PC-9 (cell line): ENCODE results near the gene SNAI3. TPM values are rescaled to one million over a fixed set of nuclear protein-coding genes. Genes with fewer than 3 reads are reported as not detected.

ENCODE experiments used
- BruUV-seq: library from RNA; stranded (reverse); fragments of 400-500 nt; replicated peaks from 2 replicates; lab custom pipeline; 2021; lab: Mats Ljungman, UMichigan
- CTCF ChIA-PET: fragments of 300-600 bp; sonication (Branson Sonifier 250); formaldehyde crosslinking; loops from one replicate; lab custom pipeline; 2022; ENCODE audit warnings: antibody characterized with exemption; lab: Charles Lee
- POLR2A ChIA-PET: fragments of 300-600 bp; sonication (Branson Sonifier 250); formaldehyde crosslinking; loops from one replicate; lab custom pipeline; 2022; ENCODE audit warnings: antibody characterized with exemption; ENCODE audit not compliant: unreplicated experiment; lab: Charles Lee
- DNase-seq, 2 experiments: peaks; one replicate each; pipeline versions ENCODE4 v3.0.0 to v3.0.0-alpha.2; 2015 to 2022; ENCODE audit warnings: mixed read lengths in 1 of 2
- H2AFZ ChIP-seq: fragments of 200-600 bp; sonication (generic); 2 replicates; pipeline ENCODE4 v1.8.1; 2017; ENCODE audit warnings: antibody characterized with exemption
- H3F3A ChIP-seq: fragments of 200-600 bp; sonication (generic); 2 replicates; pipeline ENCODE4 v1.8.1; 2017; ENCODE audit warnings: antibody characterized with exemption, mild to moderate bottlenecking, low read depth; ENCODE audit not compliant: insufficient read depth
- H3K27ac ChIP-seq: fragments of 200-600 bp; sonication (generic); 2 replicates; pipeline ENCODE4 v1.6.1; 2016; ENCODE audit warnings: mixed run types
- H3K27me3 ChIP-seq: fragments of 200-600 bp; sonication (generic); 2 replicates; pipeline ENCODE4 v1.6.1; 2016; ENCODE audit warnings: low read depth, mixed run types; ENCODE audit not compliant: insufficient read depth
- H3K36me3 ChIP-seq: fragments of 200-600 bp; sonication (generic); 2 replicates; pipeline ENCODE4 v1.6.1; 2016; ENCODE audit warnings: low read depth, mixed run types
- H3K4me1 ChIP-seq: fragments of 200-600 bp; sonication (generic); replicated peaks from 2 replicates; pipeline ENCODE4 v1.6.1; 2016; ENCODE audit warnings: mixed run types; ENCODE audit not compliant: insufficient read depth
- H3K4me2 ChIP-seq: fragments of 200-600 bp; sonication (generic); 2 replicates; pipeline ENCODE4 v1.6.1; 2017; ENCODE audit warnings: mixed run types
- H3K4me3 ChIP-seq: fragments of 200-600 bp; sonication (generic); 2 replicates; pipeline ENCODE4 v1.6.1; 2016; ENCODE audit warnings: mixed run types
- H3K79me2 ChIP-seq: fragments of 200-600 bp; sonication (generic); 2 replicates; pipeline ENCODE4 v1.6.1; 2017; ENCODE audit warnings: low read depth, mixed run types
- H3K9me2 ChIP-seq: fragments of 200-600 bp; sonication (generic); 2 replicates; pipeline ENCODE4 v1.8.1; 2017; ENCODE audit warnings: mild to moderate bottlenecking; ENCODE audit not compliant: insufficient read depth
- H3K9me3 ChIP-seq: fragments of 200-600 bp; sonication (generic); 2 replicates; pipeline ENCODE4 v1.8.1; 2016; ENCODE audit warnings: low read depth; ENCODE audit not compliant: insufficient read depth
- H4K20me1 ChIP-seq: fragments of 200-600 bp; sonication (generic); 2 replicates; pipeline ENCODE4 v1.8.1; 2017; ENCODE audit not compliant: insufficient read depth
- EZH2 ChIP-seq: fragments of 200-600 bp; sonication (generic); IDR thresholded peaks from 2 replicates; pipeline ENCODE4 v1.8.0; 2017; ENCODE audit warnings: antibody characterized with exemption, low read depth
- intact Hi-C: fragments of 100-400 bp; cut with micrococcal nuclease; formaldehyde crosslinking; loops from one replicate; pipeline ENCODE4 v1.10.0; 2022; ENCODE audit not compliant: unreplicated experiment
- total RNA-seq: library from RNA; stranded (reverse); gene quantifications from 2 replicates; pipeline ENCODE4 v1.2.3, GENCODE V29; 2021
- TF ChIP-seq, protein P1 (sequence below): fragments of 200-600 bp; sonication (generic); conservative IDR thresholded peaks from 2 replicates; pipeline ENCODE4 v1.6.1; 2017; ENCODE audit warnings: mixed run types, antibody characterized with exemption, mild to moderate bottlenecking, moderate library complexity

SNAI3 gene
- total RNA-seq, 1 experiment from 2014 or later = 1.3 TPM

DNA sequence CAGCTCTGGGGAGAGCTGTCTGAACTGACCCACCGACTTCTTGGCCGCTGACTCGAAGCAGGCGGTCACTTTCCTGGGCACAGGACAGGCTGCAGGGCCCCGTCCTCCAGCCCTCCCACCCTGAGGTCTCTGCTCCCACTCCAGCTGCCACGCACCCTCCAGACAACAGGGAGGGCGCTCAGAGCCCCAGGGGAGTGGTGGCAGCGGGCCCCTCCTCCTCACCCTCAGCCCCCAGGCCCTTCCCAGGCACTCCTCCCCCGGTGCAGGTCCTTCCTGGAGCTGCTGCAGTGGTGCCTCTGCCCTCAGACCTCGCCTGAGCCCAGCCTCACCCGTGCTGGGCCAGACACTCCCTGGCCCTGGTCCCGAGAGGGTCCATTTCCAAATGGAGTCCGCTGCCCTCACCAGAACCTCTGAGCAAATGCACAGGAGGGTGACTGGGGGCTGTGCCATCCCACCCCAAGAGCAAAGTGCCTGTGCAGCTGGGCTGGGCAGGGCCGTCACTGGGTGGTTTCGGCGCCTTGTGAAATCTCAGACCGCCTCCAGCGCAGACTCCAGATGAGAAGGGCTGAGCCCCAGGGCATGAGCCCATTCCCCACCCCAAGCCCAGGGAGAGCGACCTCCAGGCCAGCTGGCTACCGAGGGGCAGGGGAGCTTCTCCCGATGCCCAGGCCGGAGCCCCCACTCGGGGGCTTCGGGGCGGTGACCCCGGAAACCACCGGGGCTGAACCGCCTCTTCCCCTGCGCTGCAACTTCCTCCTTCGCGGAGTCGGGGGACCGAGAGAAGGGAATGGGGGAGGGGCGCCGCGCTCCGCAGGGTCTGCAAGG is 36.2 kb downstream of the SNAI3 start:
- no peak for DNase-seq
- POLR2A ChIA-PET = no interaction called here

DNA sequence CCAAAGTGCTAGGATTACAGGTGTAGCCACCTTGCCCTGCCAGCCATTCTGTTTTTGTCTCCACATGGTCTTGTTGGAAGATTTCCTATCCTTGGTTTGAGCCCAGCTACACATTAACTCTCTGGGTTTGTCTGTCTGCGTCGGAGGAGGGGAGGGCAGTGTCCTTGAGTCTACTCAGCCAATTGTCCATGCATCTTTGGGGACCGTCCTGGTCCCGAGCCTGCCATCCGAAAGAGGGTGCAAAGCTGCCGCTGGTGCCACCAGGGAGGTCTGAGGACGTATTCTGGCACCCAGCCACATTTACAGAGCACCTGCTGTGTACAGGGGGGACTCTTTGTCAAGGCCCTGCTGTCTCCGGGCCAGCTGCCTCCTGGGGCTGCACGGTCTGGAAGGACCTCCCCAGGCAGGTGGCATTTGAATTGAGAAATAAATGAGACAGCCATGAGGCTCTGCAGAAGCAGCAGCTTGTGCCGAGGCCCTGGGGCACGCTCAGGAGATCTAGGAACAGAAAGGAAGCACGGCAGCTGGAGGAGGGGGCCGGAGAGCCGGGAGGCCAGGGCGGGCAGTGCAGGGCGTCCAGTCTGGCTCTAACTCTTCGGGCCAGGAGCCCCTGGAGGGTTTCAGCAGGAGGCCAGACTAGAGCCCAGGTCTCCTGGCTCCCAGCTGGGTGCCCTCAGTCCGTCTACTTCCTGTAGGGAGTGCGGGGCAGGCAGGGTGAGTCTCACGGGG is 36.9 kb downstream of the SNAI3 start:
- Histone ChIP-seq H3K36me3 (no peaks in the 10 kb centered on the region), H3K79me2 (no peaks in the 10 kb centered on the region), H3K9me2 (no peaks in the 10 kb centered on the region), H3K4me1 (no peaks in the 10 kb centered on the region), H3K9me3 (no peaks in the 10 kb centered on the region), H2AFZ (no peak overlapping the region), H3K4me2 (peak overlapping the region; percentile 60), H3K27me3 (peaks cover 13% of the 10 kb centered on the region; the same call in 1 of the 2 replicates), H4K20me1 (peaks cover 12% of the 10 kb centered on the region), H3K4me3 (peak overlapping the region; percentile 58; the same call in 1 of the 2 replicates), H3F3A (peaks cover 20% of the 10 kb centered on the region; the same call in 1 of the 2 replicates), H3K27ac (no peak overlapping the region)
- DNase-seq = no peak
- no peak for TF ChIP-seq EZH2
- TF ChIP-seq, protein P1, sequence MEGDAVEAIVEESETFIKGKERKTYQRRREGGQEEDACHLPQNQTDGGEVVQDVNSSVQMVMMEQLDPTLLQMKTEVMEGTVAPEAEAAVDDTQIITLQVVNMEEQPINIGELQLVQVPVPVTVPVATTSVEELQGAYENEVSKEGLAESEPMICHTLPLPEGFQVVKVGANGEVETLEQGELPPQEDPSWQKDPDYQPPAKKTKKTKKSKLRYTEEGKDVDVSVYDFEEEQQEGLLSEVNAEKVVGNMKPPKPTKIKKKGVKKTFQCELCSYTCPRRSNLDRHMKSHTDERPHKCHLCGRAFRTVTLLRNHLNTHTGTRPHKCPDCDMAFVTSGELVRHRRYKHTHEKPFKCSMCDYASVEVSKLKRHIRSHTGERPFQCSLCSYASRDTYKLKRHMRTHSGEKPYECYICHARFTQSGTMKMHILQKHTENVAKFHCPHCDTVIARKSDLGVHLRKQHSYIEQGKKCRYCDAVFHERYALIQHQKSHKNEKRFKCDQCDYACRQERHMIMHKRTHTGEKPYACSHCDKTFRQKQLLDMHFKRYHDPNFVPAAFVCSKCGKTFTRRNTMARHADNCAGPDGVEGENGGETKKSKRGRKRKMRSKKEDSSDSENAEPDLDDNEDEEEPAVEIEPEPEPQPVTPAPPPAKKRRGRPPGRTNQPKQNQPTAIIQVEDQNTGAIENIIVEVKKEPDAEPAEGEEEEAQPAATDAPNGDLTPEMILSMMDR = no peak
- BruUV-seq = no TSS peak
- CTCF ChIA-PET = no interaction called here
- intact Hi-C loops = no loop called here
- POLR2A ChIA-PET = no interaction called here

More for the DNA sequence above, 36.2 kb downstream of the SNAI3 start:
- Histone ChIP-seq H3K4me2 (peak overlapping the region; percentile 60), H4K20me1 (peaks cover 12% of the 10 kb centered on the region), H3K4me3 (peak overlapping the region; percentile 58; the same call in 1 of the 2 replicates), H3K4me1 (no peaks in the 10 kb centered on the region), H2AFZ (no peak overlapping the region), H3K79me2 (no peaks in the 10 kb centered on the region), H3F3A (peaks cover 18% of the 10 kb centered on the region; the same call in 1 of the 2 replicates), H3K36me3 (no peaks in the 10 kb centered on the region), H3K9me3 (no peaks in the 10 kb centered on the region), H3K27ac (no peak overlapping the region), H3K27me3 (peaks cover 11% of the 10 kb centered on the region; the same call in 1 of the 2 replicates), H3K9me2 (no peaks in the 10 kb centered on the region)
- CTCF ChIA-PET = no interaction called here
- BruUV-seq = no TSS peak
- TF ChIP-seq EZH2 = no peak
- TF ChIP-seq, protein P1 = no peak
- intact Hi-C loops = no loop called here

GRCh38 chr16:88647178-88648070 is 38.9 kb downstream of the SNAI3 start:
- no peaks in the 10 kb centered on the region for H3K9me2 ChIP-seq
- H3F3A ChIP-seq = peaks cover 21% of the 10 kb centered on the region; the same call in 1 of the 2 replicates
- intact Hi-C loops = no loop called here
- peaks cover 13% of the 10 kb centered on the region; the same call in 1 of the 2 replicates for H3K27me3 ChIP-seq
- TF ChIP-seq, protein P1 = no peak
- TF ChIP-seq EZH2 = no peak
- H3K36me3 ChIP-seq = no peaks in the 10 kb centered on the region
- no peak overlapping the region for H2AFZ ChIP-seq
- POLR2A ChIA-PET = no interaction called here
- H3K4me2 ChIP-seq = no peak overlapping the region
- DNase-seq = no peak
- no peaks in the 10 kb centered on the region for H3K9me3 ChIP-seq
- H3K4me1 ChIP-seq = no peaks in the 10 kb centered on the region
- CTCF ChIA-PET = no interaction called here
- no peak overlapping the region for H3K27ac ChIP-seq
- no TSS peak for BruUV-seq
- peaks cover 12% of the 10 kb centered on the region for H4K20me1 ChIP-seq
- no peak overlapping the region for H3K4me3 ChIP-seq
- no peaks in the 10 kb centered on the region for H3K79me2 ChIP-seq
